Loucy (cell line): Measurements from ENCODE around the gene TBL1X.

Source experiments
- H2AFZ ChIP-seq: fragments of 200-600 bp; sonication (generic); 2 replicates; pipeline ENCODE4 v1.6.0; 2016; ENCODE audit warnings: antibody characterized with exemption, mild to moderate bottlenecking, low read length, moderate library complexity
- H3F3A ChIP-seq: fragments of 200-600 bp; 2 replicates; pipeline ENCODE4 v1.6.0; 2016; ENCODE audit warnings: antibody characterized with exemption, low read depth, mild to moderate bottlenecking
- H3K27me3 ChIP-seq: fragments of 200-600 bp; sonication (generic); 2 replicates; pipeline ENCODE4 v1.6.1; 2014; ENCODE audit warnings: low read length, mild to moderate bottlenecking; ENCODE audit not compliant: insufficient read depth, poor library complexity, severe bottlenecking
- H3K36me3 ChIP-seq: fragments of 200-600 bp; sonication (generic); 2 replicates; pipeline ENCODE4 v1.6.1; 2016; ENCODE audit warnings: low read length; ENCODE audit not compliant: insufficient read depth
- H3K4me1 ChIP-seq: fragments of 200-600 bp; sonication (generic); 2 replicates; pipeline ENCODE4 v1.5.1; 2014; ENCODE audit warnings: low read length, mild to moderate bottlenecking; ENCODE audit not compliant: insufficient read depth, poor library complexity, severe bottlenecking
- H3K4me2 ChIP-seq: fragments of 200-600 bp; sonication (generic); 2 replicates; pipeline ENCODE4 v1.6.0; 2014; ENCODE audit warnings: antibody characterized with exemption, low read length, low read depth, mild to moderate bottlenecking; ENCODE audit not compliant: poor library complexity, severe bottlenecking
- H3K4me3 ChIP-seq: fragments of 200-600 bp; sonication (generic); 2 replicates; pipeline ENCODE4 v1.5.1; 2014; ENCODE audit warnings: low read length, mild to moderate bottlenecking, mixed read lengths; ENCODE audit not compliant: poor library complexity, severe bottlenecking
- H3K79me2 ChIP-seq: fragments of 200-600 bp; sonication (generic); 2 replicates; pipeline ENCODE4 v1.6.1; 2014; ENCODE audit warnings: low read length; ENCODE audit not compliant: insufficient read depth
- H3K9ac ChIP-seq: fragments of 200-600 bp; sonication (generic); 2 replicates; pipeline ENCODE4 v1.6.0; 2014; ENCODE audit warnings: mild to moderate bottlenecking, low read depth, low read length, moderate library complexity; ENCODE audit not compliant: poor library complexity, severe bottlenecking
- H3K9me2 ChIP-seq: fragments of 200-600 bp; sonication (generic); replicated peaks from 2 replicates; pipeline ENCODE4 v1.6.1; 2016; ENCODE audit warnings: low read depth, low read length, mixed read lengths
- H3K9me3 ChIP-seq: fragments of 200-600 bp; sonication (generic); 2 replicates; pipeline ENCODE4 v1.6.1; 2014; ENCODE audit warnings: mild to moderate bottlenecking, antibody characterized with exemption, low read length, low read depth; ENCODE audit not compliant: insufficient read depth
- H4K20me1 ChIP-seq: fragments of 200-600 bp; sonication (generic); 2 replicates; pipeline ENCODE4 v1.6.0; 2014; ENCODE audit warnings: antibody characterized with exemption, low read length, mild to moderate bottlenecking; ENCODE audit not compliant: insufficient read depth, poor library complexity, severe bottlenecking
- EZH2phosphoT487 ChIP-seq: fragments of 200-600 bp; IDR thresholded peaks from 2 replicates; pipeline ENCODE4 v1.6.1; 2018; ENCODE audit warnings: antibody characterized with exemption, mild to moderate bottlenecking, moderate library complexity, borderline replicate concordance
- TF ChIP-seq, protein P1 (sequence below): fragments of 200-600 bp; sonication (generic); conservative IDR thresholded peaks from 2 replicates; pipeline ENCODE4 v1.5.1; 2014; ENCODE audit warnings: mild to moderate bottlenecking, antibody characterized with exemption, low read length

The TBL1X gene

GRCh38 chrX:9537781-9538180 is 72.9 kb downstream of the TBL1X start:
- Histone ChIP-seq H3K9me3 (no peaks in the 10 kb centered on the region), H3K36me3 (no peaks in the 10 kb centered on the region), H3F3A (no peaks in the 10 kb centered on the region), H3K4me1 (peaks cover 28% of the 10 kb centered on the region), H3K27me3 (no peaks in the 10 kb centered on the region), H2AFZ (no peak overlapping the region), H3K4me2 (no peak overlapping the region), H3K9me2 (no peaks in the 10 kb centered on the region), H4K20me1 (peaks cover 4% of the 10 kb centered on the region), H3K9ac (no peak overlapping the region), H3K4me3 (no peak overlapping the region), H3K79me2 (peaks cover 5% of the 10 kb centered on the region; the same call in 1 of the 2 replicates)
- TF ChIP-seq, protein P1, sequence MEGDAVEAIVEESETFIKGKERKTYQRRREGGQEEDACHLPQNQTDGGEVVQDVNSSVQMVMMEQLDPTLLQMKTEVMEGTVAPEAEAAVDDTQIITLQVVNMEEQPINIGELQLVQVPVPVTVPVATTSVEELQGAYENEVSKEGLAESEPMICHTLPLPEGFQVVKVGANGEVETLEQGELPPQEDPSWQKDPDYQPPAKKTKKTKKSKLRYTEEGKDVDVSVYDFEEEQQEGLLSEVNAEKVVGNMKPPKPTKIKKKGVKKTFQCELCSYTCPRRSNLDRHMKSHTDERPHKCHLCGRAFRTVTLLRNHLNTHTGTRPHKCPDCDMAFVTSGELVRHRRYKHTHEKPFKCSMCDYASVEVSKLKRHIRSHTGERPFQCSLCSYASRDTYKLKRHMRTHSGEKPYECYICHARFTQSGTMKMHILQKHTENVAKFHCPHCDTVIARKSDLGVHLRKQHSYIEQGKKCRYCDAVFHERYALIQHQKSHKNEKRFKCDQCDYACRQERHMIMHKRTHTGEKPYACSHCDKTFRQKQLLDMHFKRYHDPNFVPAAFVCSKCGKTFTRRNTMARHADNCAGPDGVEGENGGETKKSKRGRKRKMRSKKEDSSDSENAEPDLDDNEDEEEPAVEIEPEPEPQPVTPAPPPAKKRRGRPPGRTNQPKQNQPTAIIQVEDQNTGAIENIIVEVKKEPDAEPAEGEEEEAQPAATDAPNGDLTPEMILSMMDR: no peak

GRCh38 chrX:9538544-9539045 is 73.7 kb downstream of the TBL1X start:
- no peak overlapping the region for H3K4me2 ChIP-seq
- no peaks in the 10 kb centered on the region for H3K9me3 ChIP-seq
- H3K36me3 ChIP-seq: no peaks in the 10 kb centered on the region
- no peaks in the 10 kb centered on the region for H3K27me3 ChIP-seq
- H4K20me1 ChIP-seq: peaks cover 4% of the 10 kb centered on the region
- H2AFZ ChIP-seq: no peak overlapping the region
- TF ChIP-seq, protein P1: no peak
- no peak for TF ChIP-seq EZH2phosphoT487
- H3K79me2 ChIP-seq: peaks cover 5% of the 10 kb centered on the region; the same call in 1 of the 2 replicates
- H3K4me1 ChIP-seq: peaks cover 23% of the 10 kb centered on the region
- no peak overlapping the region for H3K9ac ChIP-seq
- H3F3A ChIP-seq: no peaks in the 10 kb centered on the region
- H3K4me3 ChIP-seq: no peak overlapping the region
- H3K9me2 ChIP-seq: no peaks in the 10 kb centered on the region

DNA sequence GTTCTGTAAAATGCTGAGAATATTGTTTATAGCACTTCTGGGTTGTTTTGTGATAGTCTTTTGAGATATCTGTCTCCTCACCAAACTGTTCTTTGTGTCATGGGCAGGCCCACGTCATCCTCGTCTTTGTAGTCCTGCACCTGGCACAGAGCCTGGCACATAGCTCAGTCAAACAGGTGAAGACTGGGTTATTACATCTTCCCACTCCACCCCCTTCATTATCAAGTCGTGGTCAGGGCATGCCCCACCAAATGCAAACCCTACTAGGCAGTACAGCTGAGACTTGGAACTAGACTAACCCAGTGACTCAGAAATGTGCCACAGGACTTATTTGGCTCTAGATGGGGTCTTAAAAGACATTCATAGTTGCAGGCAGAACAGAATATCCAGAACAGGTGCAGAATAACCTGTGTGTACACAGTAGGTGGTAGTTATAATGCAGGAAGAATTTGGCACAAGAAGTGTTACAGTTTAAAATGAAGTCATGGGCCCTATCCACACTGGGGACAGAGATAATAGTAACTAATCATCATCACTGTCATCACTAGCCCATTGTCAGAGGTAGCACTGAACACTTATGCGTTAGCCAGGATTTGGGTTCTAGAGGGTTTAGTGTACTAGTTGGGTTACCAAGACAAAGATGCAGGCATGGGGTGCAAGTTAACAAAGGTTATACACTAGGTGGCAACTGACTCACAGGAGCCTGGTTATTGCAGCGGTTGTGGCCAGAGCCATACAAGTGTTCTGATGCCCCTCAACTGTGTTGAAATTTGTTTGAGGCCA is 74.9 kb downstream of the TBL1X start:
- Histone ChIP-seq H3K4me3 (no peak overlapping the region), H3K79me2 (peaks cover 5% of the 10 kb centered on the region; the same call in 1 of the 2 replicates), H3F3A (no peaks in the 10 kb centered on the region), H2AFZ (no peak overlapping the region), H3K9me2 (no peaks in the 10 kb centered on the region), H3K4me2 (no peak overlapping the region), H3K9ac (no peak overlapping the region), H3K27me3 (no peaks in the 10 kb centered on the region), H4K20me1 (peaks cover 2% of the 10 kb centered on the region), H3K4me1 (peaks cover 11% of the 10 kb centered on the region), H3K36me3 (no peaks in the 10 kb centered on the region), H3K9me3 (no peaks in the 10 kb centered on the region)
- TF ChIP-seq EZH2phosphoT487: no peak
- TF ChIP-seq, protein P1: no peak
